ENCODE data around the gene IPPK. TPM values are rescaled to one million over a fixed set of nuclear protein-coding genes. Genes with fewer than 3 reads are reported as not detected.
A peak's percentile ranks its signal among the peaks of the same experiment; 100 is the strongest.

IPPK gene
- total and polyA plus RNA-seq, 11 donors, result 4.2 to 11.0 (median 8.6) TPM

DNA sequence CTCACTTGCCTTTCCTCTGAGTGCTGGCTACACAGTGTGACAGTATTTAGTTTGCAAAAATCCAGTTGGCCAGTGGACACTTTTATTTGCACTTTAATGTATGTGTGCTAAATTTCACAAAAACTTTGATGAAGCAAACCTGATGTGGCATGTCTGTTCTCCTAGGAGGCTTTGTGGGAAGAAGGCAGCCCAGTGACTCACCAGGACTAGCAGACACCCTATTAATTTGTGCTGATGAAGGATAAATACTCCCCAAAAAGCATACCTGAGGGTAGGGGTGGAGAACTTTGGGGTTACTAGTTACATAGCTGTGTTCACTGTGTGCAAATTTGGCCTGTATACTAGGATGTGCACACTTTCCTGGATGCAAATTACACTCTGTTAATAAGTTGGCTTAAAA is 39.3 kb upstream of the IPPK start:
- H3K27ac ChIP-seq, result no peak overlapping the region
- no peaks in the 10 kb centered on the region for H3K27me3 ChIP-seq
- TF ChIP-seq POLR2A (IDR thresholded peaks at IDR 0.05), result no peak
- TF ChIP-seq, protein P1, sequence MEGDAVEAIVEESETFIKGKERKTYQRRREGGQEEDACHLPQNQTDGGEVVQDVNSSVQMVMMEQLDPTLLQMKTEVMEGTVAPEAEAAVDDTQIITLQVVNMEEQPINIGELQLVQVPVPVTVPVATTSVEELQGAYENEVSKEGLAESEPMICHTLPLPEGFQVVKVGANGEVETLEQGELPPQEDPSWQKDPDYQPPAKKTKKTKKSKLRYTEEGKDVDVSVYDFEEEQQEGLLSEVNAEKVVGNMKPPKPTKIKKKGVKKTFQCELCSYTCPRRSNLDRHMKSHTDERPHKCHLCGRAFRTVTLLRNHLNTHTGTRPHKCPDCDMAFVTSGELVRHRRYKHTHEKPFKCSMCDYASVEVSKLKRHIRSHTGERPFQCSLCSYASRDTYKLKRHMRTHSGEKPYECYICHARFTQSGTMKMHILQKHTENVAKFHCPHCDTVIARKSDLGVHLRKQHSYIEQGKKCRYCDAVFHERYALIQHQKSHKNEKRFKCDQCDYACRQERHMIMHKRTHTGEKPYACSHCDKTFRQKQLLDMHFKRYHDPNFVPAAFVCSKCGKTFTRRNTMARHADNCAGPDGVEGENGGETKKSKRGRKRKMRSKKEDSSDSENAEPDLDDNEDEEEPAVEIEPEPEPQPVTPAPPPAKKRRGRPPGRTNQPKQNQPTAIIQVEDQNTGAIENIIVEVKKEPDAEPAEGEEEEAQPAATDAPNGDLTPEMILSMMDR (IDR thresholded peaks at IDR 0.05), result no peak
- H3K4me3 ChIP-seq, result no peak overlapping the region
- no peaks in the 10 kb centered on the region for H3K9me3 ChIP-seq
- intact Hi-C loops (cut with DNase I), result loop anchor here in 1 of 10 donors (5.0 kb wide), 1 partner anchor 37 kb away; the partner anchor contains the start of gene IPPK
- DNase-seq, result no peak
- peaks cover 0 to 13% (median 0%) of the 10 kb centered on the region in 12 donors for H3K4me1 ChIP-seq
- ATAC-seq, result no peak
- H3K36me3 ChIP-seq, result peaks cover 0 to 57% (median 47%) of the 10 kb centered on the region in 9 donors

DNA sequence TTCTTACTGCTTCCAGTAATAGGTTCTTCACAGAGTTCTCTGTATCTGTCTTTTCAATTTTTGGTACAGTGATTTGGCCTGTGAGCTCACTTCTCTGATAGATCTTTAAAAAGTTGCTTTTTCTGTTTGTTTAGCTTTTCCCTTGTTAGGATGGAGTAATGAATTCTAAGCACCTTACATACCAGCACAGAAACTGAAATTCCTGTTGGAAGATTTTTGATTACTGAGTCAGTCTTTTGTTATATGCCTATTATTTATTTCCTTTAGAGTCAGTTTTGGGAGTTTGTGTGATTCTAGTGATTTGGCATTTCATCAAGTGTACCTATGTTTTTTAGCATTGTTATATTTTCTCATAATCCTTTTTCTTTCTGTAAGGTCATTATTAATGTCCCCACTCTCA is 37.6 kb upstream of the IPPK start:
- no peak for ATAC-seq

DNA sequence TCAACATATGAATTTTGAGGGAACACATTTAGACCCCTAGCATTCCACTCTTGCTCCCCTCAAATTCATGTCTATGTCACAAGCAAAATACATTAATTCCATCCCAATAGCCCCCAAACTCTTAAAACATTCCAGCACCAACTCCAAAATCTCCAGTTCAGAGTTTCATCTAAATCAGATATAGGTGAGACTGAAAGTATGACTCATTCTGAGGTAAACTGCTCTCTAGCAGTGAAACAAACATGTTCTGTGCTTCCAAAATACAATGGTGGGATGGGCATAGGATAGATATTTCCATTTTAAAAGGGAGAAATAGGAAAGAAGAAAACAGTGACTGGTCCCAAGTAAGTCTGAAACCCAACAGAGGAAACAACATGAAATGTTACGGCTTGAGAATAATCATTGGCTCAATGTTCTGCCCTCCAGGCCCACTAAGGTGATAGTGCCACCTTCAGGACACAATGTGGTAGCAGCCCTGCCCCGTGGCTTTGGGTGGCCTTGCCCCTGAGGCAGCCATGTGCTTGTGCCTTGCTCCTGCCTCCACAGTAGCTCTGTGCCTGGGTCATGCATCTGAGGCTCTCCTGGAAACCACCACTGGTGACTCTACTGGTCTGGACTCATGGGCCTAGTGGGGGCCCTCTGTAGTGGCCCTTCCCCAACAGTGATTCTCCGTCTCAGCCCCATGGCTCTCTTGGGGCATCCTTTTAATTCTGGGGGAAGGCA is 36.4 kb upstream of the IPPK start:
- WGBS, 4 donors, result 54 to 59% (median 57%) methylated on average over 3 of the region's 3 CpGs
- peak in 3 of 4 donors; percentile 53 to 78 (median 72) for ATAC-seq
- Histone ChIP-seq H3K27ac (no peak overlapping the region), H3K9me3 (no peaks in the 10 kb centered on the region), H3K36me3 (peaks cover 0 to 30% (median 21%) of the 10 kb centered on the region in 9 donors), H3K27me3 (no peaks in the 10 kb centered on the region), H3K4me1 (peaks cover 0 to 2% (median 0%) of the 10 kb centered on the region in 12 donors), H3K4me3 (no peak overlapping the region)
- intact Hi-C loops (cut with DNase I), result loop anchor here in 1 of 10 donors (5.0 kb wide), 1 partner anchor 34 kb away; the partner anchor contains the start of gene IPPK
- TF ChIP-seq, protein P1 (IDR thresholded peaks at IDR 0.05), result peak; percentile 12 to 59 (median 38)
- TF ChIP-seq POLR2A (IDR thresholded peaks at IDR 0.05), result no peak
- peak in 1 of 5 donors; percentile 58 for DNase-seq

More for the DNA sequence above, 37.6 kb upstream of the IPPK start:
- intact Hi-C loops (cut with DNase I), result loop anchor here in 1 of 10 donors (5.0 kb wide), 1 partner anchor 35 kb away; the partner anchor contains the start of gene IPPK
- no peak for DNase-seq
- H3K27me3 ChIP-seq, result no peaks in the 10 kb centered on the region
- H3K27ac ChIP-seq, result no peak overlapping the region
- no peaks in the 10 kb centered on the region for H3K9me3 ChIP-seq
- H3K36me3 ChIP-seq, result peaks cover 0 to 41% (median 30%) of the 10 kb centered on the region in 9 donors
- peaks cover 0 to 13% (median 0%) of the 10 kb centered on the region in 12 donors for H3K4me1 ChIP-seq
- TF ChIP-seq, protein P1 (IDR thresholded peaks at IDR 0.05), result no peak
- TF ChIP-seq POLR2A (IDR thresholded peaks at IDR 0.05), result no peak
- no peak overlapping the region for H3K4me3 ChIP-seq

DNA sequence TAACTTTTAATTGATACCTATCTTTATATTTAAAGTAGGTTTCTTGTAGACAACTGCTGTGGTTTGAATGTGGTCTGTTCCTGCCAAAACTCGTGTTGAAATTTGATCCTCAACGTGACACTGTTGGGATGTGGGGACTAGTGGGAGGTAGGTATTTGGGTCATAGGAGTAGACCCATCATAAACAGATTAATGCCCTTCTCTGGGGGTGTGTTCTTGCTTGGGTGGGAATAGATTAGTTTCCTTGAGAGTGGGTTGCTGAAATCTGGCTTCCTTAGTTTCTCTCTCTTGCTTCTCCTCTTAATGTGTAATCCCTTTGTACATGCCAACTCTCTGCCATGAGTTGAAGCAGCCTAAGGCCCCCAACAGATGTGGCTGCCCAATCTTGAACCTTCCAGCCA is 34.6 kb upstream of the IPPK start:
- ATAC-seq (no peak), DNase-seq (no peak)
- Histone ChIP-seq H3K36me3 (peaks cover 0 to 12% (median 3%) of the 10 kb centered on the region in 9 donors), H3K4me1 (no peaks in the 10 kb centered on the region), H3K9me3 (no peaks in the 10 kb centered on the region), H3K27me3 (no peaks in the 10 kb centered on the region), H3K4me3 (no peak overlapping the region), H3K27ac (no peak overlapping the region)
- 79 to 83% (median 80%) methylated on average over 2 of the region's 2 CpGs for WGBS, 4 donors
- TF ChIP-seq, protein P1 (IDR thresholded peaks at IDR 0.05), result no peak
- no peak for TF ChIP-seq POLR2A (IDR thresholded peaks at IDR 0.05)
- intact Hi-C loops (cut with DNase I), result no loop called here

All from heart left ventricle (tissue), 16 donors.